Hematopoietic multipotent progenitor cell treated with erythropoietin and hydrocortisone succinate and interleukin-3 and kit ligand, for 6 days (in vitro differentiated cells): ENCODE data around the gene PKD2L2.
"Not testable (repeated sequence)": the region's sequence is repeated elsewhere in the genome, so short reads cannot be mapped to it uniquely, and the experiment has no call there.

Source experiments
- DNase-seq: peaks from one replicate; pipeline ENCODE4 v3.0.0-alpha.2; 2015

The PKD2L2 gene

DNA sequence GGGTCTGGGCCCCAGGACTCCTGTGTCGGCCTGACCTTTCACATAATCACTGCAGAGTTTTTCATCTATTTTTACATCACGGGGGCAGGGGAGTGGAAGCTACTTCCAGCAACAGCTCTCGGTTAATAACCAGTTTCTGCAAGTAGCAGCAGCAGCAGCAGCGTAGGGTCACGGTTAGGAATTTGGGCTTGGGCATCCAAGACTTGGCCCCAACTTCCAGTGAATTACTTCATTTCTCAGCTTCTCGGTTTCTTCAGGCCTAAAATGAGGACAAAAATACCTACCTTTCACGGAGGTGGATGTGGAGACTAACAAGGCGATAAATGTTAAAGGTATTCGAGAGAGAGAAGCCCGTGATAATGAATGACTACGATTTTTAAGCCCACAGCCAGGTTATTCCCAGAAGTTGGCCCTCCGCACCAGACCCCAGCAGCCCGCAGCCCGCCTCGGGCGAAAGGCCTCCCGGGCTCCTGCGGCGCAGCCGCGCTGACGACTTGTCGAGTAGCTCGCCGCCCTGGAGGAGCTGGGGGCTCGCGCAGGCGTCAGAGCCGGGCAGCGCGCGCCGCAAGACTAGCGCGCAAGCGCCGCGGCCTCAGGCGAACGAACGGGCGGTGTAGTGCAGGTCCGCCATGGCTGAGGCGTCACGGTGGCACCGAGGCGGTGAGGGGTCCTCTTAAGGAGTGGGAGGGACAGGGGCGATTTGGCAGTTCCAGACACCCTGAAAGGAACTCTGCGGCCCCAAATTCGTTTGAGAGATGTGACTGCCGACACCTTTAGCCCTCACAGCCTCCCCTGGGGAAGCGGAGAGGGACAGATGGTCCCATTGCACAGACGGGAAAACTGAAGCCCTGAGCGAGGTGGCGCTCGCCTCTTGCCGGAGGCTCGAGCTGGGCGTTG lies at the start of gene PKD2L2:
Gene PKD2L2, plus strand, starts transcription at position 595 of the 897 bp plus-strand sequence. Its CDS starts 35 bp downstream, at position 630.
- peak; percentile 91 for DNase-seq

DNA sequence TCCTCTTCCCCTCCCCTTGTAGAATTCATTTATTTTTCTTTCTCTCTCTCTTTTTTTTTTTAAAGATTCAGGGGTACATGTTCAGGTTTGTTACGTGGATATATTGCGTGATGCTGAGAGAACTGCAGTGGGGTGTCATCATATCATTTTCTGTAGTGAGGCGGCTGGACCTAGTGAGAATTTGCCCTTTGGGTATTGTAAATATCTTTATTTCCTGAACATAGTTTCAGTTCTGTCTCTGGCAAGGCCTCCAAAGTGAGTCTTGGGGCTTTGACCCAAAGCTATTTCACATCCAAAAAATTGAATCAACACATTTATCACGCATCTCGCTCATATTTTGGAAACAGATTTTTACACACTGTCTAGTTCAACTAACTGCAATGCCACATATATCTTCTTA lies 47.0 kb upstream of the PKD2L2 start:
- no peak for DNase-seq

- DNase-seq = no peak
Measured at GRCh38 chr5:137843676-137844299, 45.5 kb upstream of the PKD2L2 start.

DNA sequence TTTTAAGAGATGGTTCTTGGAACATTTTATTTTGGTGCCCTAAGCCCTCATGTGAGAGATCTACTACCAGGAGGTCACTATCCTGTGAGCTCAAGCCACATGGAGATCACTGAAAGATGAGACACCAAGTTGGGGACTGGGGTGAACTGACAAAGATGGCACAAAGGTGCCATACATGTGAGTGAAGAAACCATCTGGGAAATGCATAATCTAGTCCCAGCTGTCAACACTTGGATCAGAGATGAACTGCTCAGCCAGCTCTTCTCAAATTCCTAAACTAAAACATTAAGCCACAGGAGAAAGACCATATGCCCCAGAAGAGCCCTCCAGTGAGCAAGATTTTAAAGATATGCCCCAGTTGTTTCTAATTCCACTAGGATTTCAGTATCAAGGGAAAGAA lies 43.8 kb upstream of the PKD2L2 start:
- DNase-seq = no peak

- DNase-seq = no peak
Measured at GRCh38 chr5:137847687-137848086, 41.6 kb upstream of the PKD2L2 start.

GRCh38 chr5:137853165-137853564 lies 36.1 kb upstream of the PKD2L2 start:
- not testable (repeated sequence) for DNase-seq

GRCh38 chr5:137856201-137856600 lies 33.1 kb upstream of the PKD2L2 start:
- DNase-seq = no peak

GRCh38 chr5:137856916-137857862 lies 32.1 kb upstream of the PKD2L2 start:
- no peak for DNase-seq

GRCh38 chr5:137858223-137858916 lies 30.9 kb upstream of the PKD2L2 start:
- DNase-seq = peak; percentile 71

GRCh38 chr5:137858954-137859353 lies 30.3 kb upstream of the PKD2L2 start:
- DNase-seq = no peak

GRCh38 chr5:137862251-137862650 lies 27.0 kb upstream of the PKD2L2 start:
- DNase-seq = no peak

DNA sequence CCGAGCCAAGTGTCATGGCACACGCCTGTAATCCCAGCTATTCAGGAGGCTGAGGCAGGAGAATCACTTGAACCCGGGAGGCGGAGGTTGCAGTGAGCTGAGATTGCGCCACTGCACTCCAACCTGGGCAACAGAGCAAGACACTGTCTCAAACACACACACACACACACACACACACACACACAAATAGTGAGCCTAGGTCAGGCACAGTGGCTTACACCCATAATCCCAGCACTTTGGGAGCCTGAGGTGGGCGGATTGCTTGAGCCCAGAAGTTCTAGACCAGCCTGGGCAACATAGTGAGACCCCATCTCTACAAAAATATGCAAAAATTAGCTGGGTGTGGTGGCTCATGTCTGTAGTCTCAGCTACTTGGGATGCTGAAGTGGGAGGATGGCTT lies 25.6 kb upstream of the PKD2L2 start:
- DNase-seq = not testable (repeated sequence)

DNA sequence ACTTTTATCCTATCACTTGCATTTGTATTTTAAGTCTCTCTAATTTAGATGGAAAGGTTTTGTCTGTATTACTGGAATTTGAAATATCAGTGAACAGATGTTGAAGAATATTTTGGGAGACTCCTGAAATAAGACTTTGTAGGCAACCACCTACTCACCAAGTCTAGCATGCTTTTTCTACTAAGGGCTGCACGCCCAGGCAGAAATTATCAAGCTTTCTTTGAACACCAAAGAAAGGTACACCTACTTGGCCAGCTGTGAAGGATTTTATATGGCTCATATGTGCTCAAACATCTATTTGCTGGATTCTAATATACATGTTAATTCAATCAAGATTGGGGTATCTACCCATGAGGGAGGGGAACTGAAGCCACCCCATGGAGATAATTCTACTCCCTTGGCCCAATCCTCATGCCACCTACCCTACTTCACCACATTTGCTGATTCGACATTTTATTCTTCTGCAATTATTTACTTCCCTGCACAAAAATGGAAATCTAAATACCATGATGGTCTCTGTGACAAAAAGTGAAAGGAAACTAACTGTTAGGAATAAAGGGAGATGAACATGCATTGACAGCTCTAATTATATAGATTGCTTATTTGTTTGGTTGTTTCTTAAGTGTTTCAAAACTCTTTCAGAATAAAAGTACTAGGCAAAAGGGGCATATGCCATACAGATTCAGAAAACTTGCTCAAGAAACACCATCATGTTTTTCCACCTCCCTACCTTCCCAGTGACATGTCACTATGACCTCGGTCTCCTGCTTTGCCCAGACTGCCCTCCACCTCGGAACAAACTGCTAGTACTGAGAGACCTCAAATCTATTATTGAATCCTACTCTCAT lies 22.5 kb upstream of the PKD2L2 start:
- no peak for DNase-seq

- DNase-seq = peak; percentile 44
Measured at GRCh38 chr5:137867664-137868063, 21.6 kb upstream of the PKD2L2 start, which contains the start of gene MYOT. TSS of gene MYOT (plus strand) at chr5:137867860. CDS start at chr5:137870652, 2,792 bp downstream.

- DNase-seq = no peak
Measured at GRCh38 chr5:137870647-137871339, 18.5 kb upstream of the PKD2L2 start.

DNA sequence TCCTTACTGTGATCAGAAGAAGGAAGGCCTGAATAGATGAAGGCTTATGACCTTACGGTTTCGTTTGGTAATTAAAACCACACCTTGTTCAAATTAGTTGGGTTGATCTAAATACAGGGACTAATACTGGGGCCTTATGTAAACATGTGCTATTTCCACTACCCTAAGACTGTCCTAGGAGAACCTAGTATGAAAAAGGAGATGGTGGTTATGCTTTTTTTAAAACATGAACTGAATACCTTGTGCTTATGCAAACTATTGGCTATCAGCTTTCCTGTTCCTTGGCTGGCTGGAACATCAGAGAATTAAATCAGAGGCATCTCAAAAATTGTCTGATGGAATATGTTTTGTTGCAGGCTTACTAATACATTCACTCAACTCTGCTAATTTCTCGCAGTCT lies 17.7 kb upstream of the PKD2L2 start:
- no peak for DNase-seq

DNA sequence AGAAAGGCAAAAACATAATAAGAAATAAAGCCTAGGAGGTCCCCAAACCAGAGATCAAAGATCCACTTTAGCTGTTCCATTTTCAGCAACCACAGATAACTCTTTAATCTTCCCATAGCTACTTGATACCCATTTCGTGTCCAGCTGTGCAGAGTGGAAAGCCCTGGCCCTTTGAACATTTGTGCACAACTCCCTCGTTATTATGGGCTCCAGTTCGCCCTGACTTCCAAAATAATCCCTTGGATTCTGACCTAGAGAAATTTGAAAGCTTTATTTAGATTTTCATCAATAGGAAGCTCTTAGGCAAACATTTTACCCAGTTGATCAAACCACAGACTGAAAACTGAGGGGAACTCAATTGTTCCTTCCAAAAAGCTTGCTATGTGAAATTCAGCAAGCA lies 16.8 kb upstream of the PKD2L2 start:
- no peak for DNase-seq

DNA sequence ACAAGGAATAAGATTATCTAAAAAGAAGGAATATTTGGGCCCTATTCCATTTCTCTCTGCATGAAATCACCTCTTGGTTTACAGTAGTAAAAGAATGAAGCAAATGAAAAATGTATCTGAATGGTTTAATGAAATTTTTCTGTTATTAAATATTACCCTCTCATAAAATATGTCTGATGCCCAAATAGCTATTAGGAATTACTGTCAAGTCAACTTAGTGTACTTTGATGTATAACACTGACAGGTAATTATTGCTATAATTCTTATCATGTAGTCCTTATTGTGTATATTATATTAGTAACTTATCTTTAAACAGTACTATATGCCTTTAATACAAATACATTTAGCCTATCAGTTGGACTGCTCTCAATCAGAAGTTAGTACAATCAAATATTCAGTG lies 13.2 kb upstream of the PKD2L2 start:
- no peak for DNase-seq

- DNase-seq = no peak
Measured at GRCh38 chr5:137880313-137880712, 8.9 kb upstream of the PKD2L2 start.

GRCh38 chr5:137887831-137888230 lies 1.4 kb upstream of the PKD2L2 start:
- DNase-seq = peak; percentile 15

GRCh38 chr5:137888466-137888862 lies 793 bp upstream of the PKD2L2 start:
- DNase-seq = peak; percentile 59
